ENCODE data around the gene COQ10B. TPM values are rescaled to one million over a fixed set of nuclear protein-coding genes. Genes with fewer than 3 reads are reported as not detected.

Gene COQ10B
- total RNA-seq, 1 experiment from 2014 or later, result 21.7 TPM

DNA sequence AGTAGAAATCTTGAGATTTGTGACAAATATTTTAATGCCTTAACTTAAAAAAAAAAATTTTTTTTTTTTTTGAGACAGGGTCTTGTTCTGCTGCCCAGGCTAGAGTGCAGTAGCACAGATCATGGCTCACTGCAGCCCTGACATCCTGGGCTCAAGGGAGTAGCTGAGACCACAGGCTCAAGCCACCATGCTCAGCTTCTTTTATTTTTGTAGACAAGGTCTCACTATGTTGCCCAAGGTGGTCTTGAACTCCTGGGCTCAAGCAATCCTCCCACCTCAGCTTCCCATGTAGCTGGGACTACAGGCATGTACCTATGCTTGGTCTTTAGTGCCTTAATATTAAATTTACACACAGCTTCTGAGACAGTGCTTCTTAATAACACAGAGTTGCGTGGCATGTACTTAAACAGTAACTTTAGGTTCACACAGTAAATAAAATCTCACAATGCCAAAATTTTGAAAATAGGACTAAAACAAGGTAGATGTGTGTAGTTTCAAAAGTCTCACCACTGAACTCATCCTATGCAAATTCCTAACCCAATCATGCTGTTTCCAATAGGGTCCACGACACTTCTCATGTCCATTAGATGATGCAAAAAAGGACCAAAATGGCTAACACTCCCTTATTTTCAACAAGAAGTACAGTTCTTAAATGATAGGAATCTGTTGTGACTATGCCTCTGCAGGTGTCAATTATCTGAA lies 42.2 kb downstream of the COQ10B start:
- Mint-ChIP-seq H3K4me3 (peak overlapping the region; percentile 91), H3K27ac (peak overlapping the region; percentile 91), H3K27me3 (ENCODE audit: low read depth) (no peaks in the 10 kb centered on the region; the same call in 1 of the 2 replicates), H3K36me3 (peaks cover 89% of the 10 kb centered on the region), H3K4me1 (peaks cover 37% of the 10 kb centered on the region), H3K9me3 (no peaks in the 10 kb centered on the region)
- no peak for TF ChIP-seq ESRRA (CRISPR knock-in tag; IDR thresholded peaks at IDR 0.05; ENCODE audit: borderline replicate concordance)
- TF ChIP-seq MYBL2 (CRISPR knock-in tag; IDR thresholded peaks at IDR 0.05), result no peak
- no peak for TF ChIP-seq NFYB (CRISPR knock-in tag; conservative IDR thresholded peaks at IDR 0.05; ENCODE audit: low read depth)
- TF ChIP-seq, protein P1, sequence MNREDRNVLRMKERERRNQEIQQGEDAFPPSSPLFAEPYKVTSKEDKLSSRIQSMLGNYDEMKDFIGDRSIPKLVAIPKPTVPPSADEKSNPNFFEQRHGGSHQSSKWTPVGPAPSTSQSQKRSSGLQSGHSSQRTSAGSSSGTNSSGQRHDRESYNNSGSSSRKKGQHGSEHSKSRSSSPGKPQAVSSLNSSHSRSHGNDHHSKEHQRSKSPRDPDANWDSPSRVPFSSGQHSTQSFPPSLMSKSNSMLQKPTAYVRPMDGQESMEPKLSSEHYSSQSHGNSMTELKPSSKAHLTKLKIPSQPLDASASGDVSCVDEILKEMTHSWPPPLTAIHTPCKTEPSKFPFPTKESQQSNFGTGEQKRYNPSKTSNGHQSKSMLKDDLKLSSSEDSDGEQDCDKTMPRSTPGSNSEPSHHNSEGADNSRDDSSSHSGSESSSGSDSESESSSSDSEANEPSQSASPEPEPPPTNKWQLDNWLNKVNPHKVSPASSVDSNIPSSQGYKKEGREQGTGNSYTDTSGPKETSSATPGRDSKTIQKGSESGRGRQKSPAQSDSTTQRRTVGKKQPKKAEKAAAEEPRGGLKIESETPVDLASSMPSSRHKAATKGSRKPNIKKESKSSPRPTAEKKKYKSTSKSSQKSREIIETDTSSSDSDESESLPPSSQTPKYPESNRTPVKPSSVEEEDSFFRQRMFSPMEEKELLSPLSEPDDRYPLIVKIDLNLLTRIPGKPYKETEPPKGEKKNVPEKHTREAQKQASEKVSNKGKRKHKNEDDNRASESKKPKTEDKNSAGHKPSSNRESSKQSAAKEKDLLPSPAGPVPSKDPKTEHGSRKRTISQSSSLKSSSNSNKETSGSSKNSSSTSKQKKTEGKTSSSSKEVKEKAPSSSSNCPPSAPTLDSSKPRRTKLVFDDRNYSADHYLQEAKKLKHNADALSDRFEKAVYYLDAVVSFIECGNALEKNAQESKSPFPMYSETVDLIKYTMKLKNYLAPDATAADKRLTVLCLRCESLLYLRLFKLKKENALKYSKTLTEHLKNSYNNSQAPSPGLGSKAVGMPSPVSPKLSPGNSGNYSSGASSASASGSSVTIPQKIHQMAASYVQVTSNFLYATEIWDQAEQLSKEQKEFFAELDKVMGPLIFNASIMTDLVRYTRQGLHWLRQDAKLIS (CRISPR knock-in tag; IDR thresholded peaks at IDR 0.05; ENCODE audit: borderline replicate concordance), result no peak
- TF ChIP-seq, protein P2, sequence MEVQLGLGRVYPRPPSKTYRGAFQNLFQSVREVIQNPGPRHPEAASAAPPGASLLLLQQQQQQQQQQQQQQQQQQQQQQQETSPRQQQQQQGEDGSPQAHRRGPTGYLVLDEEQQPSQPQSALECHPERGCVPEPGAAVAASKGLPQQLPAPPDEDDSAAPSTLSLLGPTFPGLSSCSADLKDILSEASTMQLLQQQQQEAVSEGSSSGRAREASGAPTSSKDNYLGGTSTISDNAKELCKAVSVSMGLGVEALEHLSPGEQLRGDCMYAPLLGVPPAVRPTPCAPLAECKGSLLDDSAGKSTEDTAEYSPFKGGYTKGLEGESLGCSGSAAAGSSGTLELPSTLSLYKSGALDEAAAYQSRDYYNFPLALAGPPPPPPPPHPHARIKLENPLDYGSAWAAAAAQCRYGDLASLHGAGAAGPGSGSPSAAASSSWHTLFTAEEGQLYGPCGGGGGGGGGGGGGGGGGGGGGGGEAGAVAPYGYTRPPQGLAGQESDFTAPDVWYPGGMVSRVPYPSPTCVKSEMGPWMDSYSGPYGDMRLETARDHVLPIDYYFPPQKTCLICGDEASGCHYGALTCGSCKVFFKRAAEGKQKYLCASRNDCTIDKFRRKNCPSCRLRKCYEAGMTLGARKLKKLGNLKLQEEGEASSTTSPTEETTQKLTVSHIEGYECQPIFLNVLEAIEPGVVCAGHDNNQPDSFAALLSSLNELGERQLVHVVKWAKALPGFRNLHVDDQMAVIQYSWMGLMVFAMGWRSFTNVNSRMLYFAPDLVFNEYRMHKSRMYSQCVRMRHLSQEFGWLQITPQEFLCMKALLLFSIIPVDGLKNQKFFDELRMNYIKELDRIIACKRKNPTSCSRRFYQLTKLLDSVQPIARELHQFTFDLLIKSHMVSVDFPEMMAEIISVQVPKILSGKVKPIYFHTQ (CRISPR knock-in tag; IDR thresholded peaks at IDR 0.05), result no peak
- TF ChIP-seq, protein P3, sequence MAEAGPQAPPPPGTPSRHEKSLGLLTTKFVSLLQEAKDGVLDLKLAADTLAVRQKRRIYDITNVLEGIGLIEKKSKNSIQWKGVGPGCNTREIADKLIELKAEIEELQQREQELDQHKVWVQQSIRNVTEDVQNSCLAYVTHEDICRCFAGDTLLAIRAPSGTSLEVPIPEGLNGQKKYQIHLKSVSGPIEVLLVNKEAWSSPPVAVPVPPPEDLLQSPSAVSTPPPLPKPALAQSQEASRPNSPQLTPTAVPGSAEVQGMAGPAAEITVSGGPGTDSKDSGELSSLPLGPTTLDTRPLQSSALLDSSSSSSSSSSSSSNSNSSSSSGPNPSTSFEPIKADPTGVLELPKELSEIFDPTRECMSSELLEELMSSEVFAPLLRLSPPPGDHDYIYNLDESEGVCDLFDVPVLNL (CRISPR knock-in tag; IDR thresholded peaks at IDR 0.05; ENCODE audit: borderline replicate concordance, low read depth), result no peak
- no peak for TF ChIP-seq RORB (CRISPR knock-in tag; IDR thresholded peaks at IDR 0.05)
- TF ChIP-seq ATF1 (CRISPR knock-in tag; IDR thresholded peaks at IDR 0.05), result no peak
- no peak for TF ChIP-seq ETV6 (CRISPR knock-in tag; IDR thresholded peaks at IDR 0.05)
- TF ChIP-seq KAT7 (CRISPR knock-in tag; IDR thresholded peaks at IDR 0.05; ENCODE audit: borderline replicate concordance), result no peak
- ATAC-seq (no peak), DNase-seq (ENCODE audit: low spot score) (no peak)
- ChIA-PET POLR2A (no interaction called here), CTCF (no interaction called here)

DNA sequence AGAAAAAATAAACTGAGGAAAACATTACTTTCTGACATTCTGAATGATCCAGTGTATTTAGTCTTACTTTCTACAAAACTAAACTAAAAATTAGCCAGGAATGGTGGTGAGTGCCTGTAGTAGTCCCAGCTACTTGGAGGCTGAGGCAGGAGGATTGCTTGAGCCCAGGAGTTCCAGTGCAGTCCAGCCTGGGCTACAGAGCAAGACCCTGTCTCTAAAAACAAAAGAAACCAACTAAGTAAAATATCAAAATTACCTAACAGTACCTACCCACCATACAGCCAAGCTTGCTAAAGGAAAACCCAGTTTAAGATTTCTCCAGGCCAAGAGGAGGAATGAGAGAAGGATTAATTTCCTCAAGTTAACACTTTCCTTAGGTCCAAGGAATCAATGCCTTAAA lies 43.3 kb downstream of the COQ10B start:
- POLR2A ChIA-PET, result interaction anchor here (0.6 kb wide), 1 partner anchor 8 kb away, joined by 4 read pairs; no protein-coding TSS in a partner anchor
- ATAC-seq (no peak), DNase-seq (ENCODE audit: low spot score) (no peak)
- Mint-ChIP-seq H3K36me3 (peaks cover 89% of the 10 kb centered on the region), H3K4me3 (peak overlapping the region; percentile 91), H3K4me1 (peaks cover 45% of the 10 kb centered on the region), H3K9me3 (no peaks in the 10 kb centered on the region), H3K27ac (peak overlapping the region; percentile 91), H3K27me3 (ENCODE audit: low read depth) (no peaks in the 10 kb centered on the region; the same call in 1 of the 2 replicates)
- TF ChIP-seq GRHL2 (CRISPR knock-in tag; IDR thresholded peaks at IDR 0.05; ENCODE audit: insufficient replicate concordance, severe bottlenecking), result no peak
- TF ChIP-seq ZNF121 (CRISPR knock-in tag; IDR thresholded peaks at IDR 0.05), result 0 out of 2 replicates have a peak, but pooled peaks have one; percentile 23
- TF ChIP-seq ZNF423 (CRISPR knock-in tag; IDR thresholded peaks at IDR 0.05), result no peak
- TF ChIP-seq, protein P4, sequence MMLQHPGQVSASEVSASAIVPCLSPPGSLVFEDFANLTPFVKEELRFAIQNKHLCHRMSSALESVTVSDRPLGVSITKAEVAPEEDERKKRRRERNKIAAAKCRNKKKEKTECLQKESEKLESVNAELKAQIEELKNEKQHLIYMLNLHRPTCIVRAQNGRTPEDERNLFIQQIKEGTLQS (CRISPR knock-in tag; conservative IDR thresholded peaks at IDR 0.05), result no peak
- no peak for TF ChIP-seq MYBL2 (CRISPR knock-in tag; IDR thresholded peaks at IDR 0.05)
- TF ChIP-seq ZNF219 (CRISPR knock-in tag; IDR thresholded peaks at IDR 0.05; ENCODE audit: borderline replicate concordance), result no peak
- CTCF ChIA-PET, result no interaction called here

Measured in WTC11 (cell line).